HS-27A (cell line): ENCODE results near the gene ZNF275.
"Not testable (repeated sequence)": the region's sequence is repeated elsewhere in the genome, so short reads cannot be mapped to it uniquely, and the experiment has no call there.

Experiments used
- DNase-seq: peaks from one replicate; pipeline ENCODE4 v3.0.0-alpha.2; 2012; ENCODE audit warnings: low read depth, missing footprints

ZNF275 gene

GRCh38 chrX:153361781-153362397, 27.9 kb downstream of the ZNF275 start:
- no peak for DNase-seq

GRCh38 chrX:153365670-153366069, 31.7 kb downstream of the ZNF275 start:
- DNase-seq, result no peak

GRCh38 chrX:153366119-153366518, 32.2 kb downstream of the ZNF275 start:
- DNase-seq, result no peak

- DNase-seq, result no peak
Measured at GRCh38 chrX:153366878-153367538, 33.1 kb downstream of the ZNF275 start.

- DNase-seq, result no peak
Measured at GRCh38 chrX:153370293-153371055, 36.5 kb downstream of the ZNF275 start.

GRCh38 chrX:153371256-153371655, 37.3 kb downstream of the ZNF275 start:
- DNase-seq, result no peak

GRCh38 chrX:153372949-153373348, 39.0 kb downstream of the ZNF275 start:
- no peak for DNase-seq

GRCh38 chrX:153374426-153374825, 40.5 kb downstream of the ZNF275 start:
- no peak for DNase-seq

GRCh38 chrX:153375571-153375970, 41.6 kb downstream of the ZNF275 start:
- no peak for DNase-seq

GRCh38 chrX:153377727-153378126, 43.8 kb downstream of the ZNF275 start:
- no peak for DNase-seq

- no peak for DNase-seq
Measured at GRCh38 chrX:153378607-153379006, 44.7 kb downstream of the ZNF275 start.

GRCh38 chrX:153379508-153379907, 45.6 kb downstream of the ZNF275 start:
- DNase-seq, result no peak

- DNase-seq, result no peak
Measured at GRCh38 chrX:153379971-153380581, 46.1 kb downstream of the ZNF275 start.

- no peak for DNase-seq
Measured at GRCh38 chrX:153380691-153381090, 46.7 kb downstream of the ZNF275 start.

GRCh38 chrX:153381684-153382532, 48.0 kb downstream of the ZNF275 start:
- DNase-seq, result no peak

GRCh38 chrX:153382563-153383482, 48.9 kb downstream of the ZNF275 start:
- no peak for DNase-seq

GRCh38 chrX:153384390-153384789, 50.4 kb downstream of the ZNF275 start:
- DNase-seq, result no peak

- not testable (repeated sequence) for DNase-seq
Measured at GRCh38 chrX:153384973-153385372, 51.0 kb downstream of the ZNF275 start.

GRCh38 chrX:153386097-153386496, 52.1 kb downstream of the ZNF275 start:
- DNase-seq, result no peak

- DNase-seq, result no peak
Measured at GRCh38 chrX:153387345-153387744, 53.4 kb downstream of the ZNF275 start.
